ENCODE data around the gene CCDC57.
"Not testable (repeated sequence)": the region's sequence is repeated elsewhere in the genome, so short reads cannot be mapped to it uniquely, and the experiment has no call there.

GRCh38 chr17:82139961-82140360, 72.7 kb downstream of the CCDC57 start:
- TF ChIP-seq CTCF (IDR thresholded peaks at IDR 0.05; ENCODE audit: low read length); EZH2phosphoT487 (IDR thresholded peaks at IDR 0.05; ENCODE audit: low read length); EZH2 (optimal IDR thresholded peaks at IDR 0.05; ENCODE audit: low read depth, low read length): not testable (repeated sequence)

Data from MM.1S (cell line).